SK-N-SH treated with all-trans-retinoic acid at 6 μM for 48 hours (cell line): ENCODE results near the gene PELI3.

Experiments used
- PATZ1 ChIP-seq: fragments of 250-450 bp; sonication (Bioruptor Pico); IDR thresholded peaks from 2 replicates; pipeline ENCODE4 v1.8.0; 2020; ENCODE audit warnings: mild to moderate bottlenecking, moderate library complexity, borderline replicate concordance
- ZFP30 ChIP-seq: fragments of 450-650 bp; formaldehyde crosslinking; IDR thresholded peaks from 2 replicates; pipeline ENCODE4 v1.5.0; 2022; ENCODE audit warnings: mild to moderate bottlenecking, moderate library complexity
- ZNF8 ChIP-seq: fragments of 450-650 bp; formaldehyde crosslinking; IDR thresholded peaks from 2 replicates; pipeline ENCODE4 v1.5.0; 2020; ENCODE audit warnings: mild to moderate bottlenecking, moderate library complexity

GRCh38 chr11:66492161-66492865 lies 25.6 kb downstream of the PELI3 start:
- TF ChIP-seq PATZ1 = no peak
- TF ChIP-seq ZFP30 (CRISPR knock-in tag) = no peak
- TF ChIP-seq ZNF8 = no peak
